ENCODE measurements around the gene PDE10A.
A peak's percentile ranks its signal among the peaks of the same experiment; 100 is the strongest.

PDE10A gene

GRCh38 chr6:165689699-165690098, 26.7 kb upstream of the PDE10A start:
- no peak for ATAC-seq (ENCODE audit: insufficient read depth, low read depth)
- Histone ChIP-seq H3K4me2 (ENCODE audit: insufficient read depth, low read length) (no peak overlapping the region), H3K4me3 (ENCODE audit: low read depth in 1 of 2, low read length in 2 of 2) (no peak overlapping the region), H3K27ac (ENCODE audit: low read length) (no peak overlapping the region), H3K9me3 (ENCODE audit: insufficient read depth, low read length, severe bottlenecking) (no peaks in the 10 kb centered on the region), H3K9ac (ENCODE audit: low read depth, low read length) (no peak overlapping the region), H3K27me3 (ENCODE audit: insufficient read depth, low read length, poor library complexity) (no peaks in the 10 kb centered on the region), H3K36me3 (ENCODE audit: insufficient read depth, low read length) (no peaks in the 10 kb centered on the region), H3K4me1 (ENCODE audit: insufficient read depth, low read length) (no peaks in the 10 kb centered on the region), H4K20me1 (ENCODE audit: insufficient read depth, low read length) (no peaks in the 10 kb centered on the region), H3K79me2 (ENCODE audit: insufficient read depth, low read length) (no peaks in the 10 kb centered on the region), H2AFZ (ENCODE audit: low read depth, low read length) (no peak overlapping the region)
- no peak for DNase-seq
- TF ChIP-seq CTCF (IDR thresholded peaks at IDR 0.05; ENCODE audit: borderline replicate concordance, extremely low read depth, low read length, poor library complexity, severe bottlenecking), result peak; percentile 4
- no peak for TF ChIP-seq EZH2 (IDR thresholded peaks at IDR 0.05; ENCODE audit: borderline replicate concordance, low read depth, low read length, severe bottlenecking)

- TF ChIP-seq EZH2 (IDR thresholded peaks at IDR 0.05; ENCODE audit: borderline replicate concordance, low read depth, low read length, severe bottlenecking) (no peak), CTCF (IDR thresholded peaks at IDR 0.05; ENCODE audit: borderline replicate concordance, extremely low read depth, low read length, poor library complexity, severe bottlenecking) (no peak)
- Histone ChIP-seq H3K27me3 (ENCODE audit: insufficient read depth, low read length, poor library complexity) (no peaks in the 10 kb centered on the region), H2AFZ (ENCODE audit: low read depth, low read length) (no peak overlapping the region), H3K4me2 (ENCODE audit: insufficient read depth, low read length) (no peak overlapping the region), H3K79me2 (ENCODE audit: insufficient read depth, low read length) (no peaks in the 10 kb centered on the region), H3K9me3 (ENCODE audit: insufficient read depth, low read length, severe bottlenecking) (no peaks in the 10 kb centered on the region), H3K9ac (ENCODE audit: low read depth, low read length) (no peak overlapping the region), H3K4me3 (ENCODE audit: low read depth in 1 of 2, low read length in 2 of 2) (no peak overlapping the region), H3K36me3 (ENCODE audit: insufficient read depth, low read length) (no peaks in the 10 kb centered on the region), H3K4me1 (ENCODE audit: insufficient read depth, low read length) (no peaks in the 10 kb centered on the region), H4K20me1 (ENCODE audit: insufficient read depth, low read length) (no peaks in the 10 kb centered on the region), H3K27ac (ENCODE audit: low read length) (no peak overlapping the region)
- ATAC-seq (ENCODE audit: insufficient read depth, low read depth) (no peak), DNase-seq (no peak)
These were observed 23.7 kb upstream of the PDE10A start for GRCh38 chr6:165686596-165687365.

- H3K4me1 ChIP-seq (ENCODE audit: insufficient read depth, low read length), result no peaks in the 10 kb centered on the region
- H4K20me1 ChIP-seq (ENCODE audit: insufficient read depth, low read length), result no peaks in the 10 kb centered on the region
- H3K79me2 ChIP-seq (ENCODE audit: insufficient read depth, low read length), result no peaks in the 10 kb centered on the region
- DNase-seq, result no peak
- no peak overlapping the region for H3K9ac ChIP-seq (ENCODE audit: low read depth, low read length)
- no peak for ATAC-seq (ENCODE audit: insufficient read depth, low read depth)
- H3K27me3 ChIP-seq (ENCODE audit: insufficient read depth, low read length, poor library complexity), result no peaks in the 10 kb centered on the region
- no peak overlapping the region for H3K4me3 ChIP-seq (ENCODE audit: low read depth in 1 of 2, low read length in 2 of 2)
- TF ChIP-seq EZH2 (IDR thresholded peaks at IDR 0.05; ENCODE audit: borderline replicate concordance, low read depth, low read length, severe bottlenecking) (no peak), CTCF (IDR thresholded peaks at IDR 0.05; ENCODE audit: borderline replicate concordance, extremely low read depth, low read length, poor library complexity, severe bottlenecking) (no peak)
- H3K4me2 ChIP-seq (ENCODE audit: insufficient read depth, low read length), result no peak overlapping the region
- no peak overlapping the region for H3K27ac ChIP-seq (ENCODE audit: low read length)
- H2AFZ ChIP-seq (ENCODE audit: low read depth, low read length), result no peak overlapping the region
- H3K36me3 ChIP-seq (ENCODE audit: insufficient read depth, low read length), result no peaks in the 10 kb centered on the region
- no peaks in the 10 kb centered on the region for H3K9me3 ChIP-seq (ENCODE audit: insufficient read depth, low read length, severe bottlenecking)
These were observed 22.3 kb upstream of the PDE10A start for GRCh38 chr6:165685302-165685701.

Measured in DND-41 (cell line).